Stimulated activated CD8-positive, alpha-beta memory T cell treated with anti-CD3 and anti-CD28 coated beads, Interleukin-7, amount 100 ng/mL, for 4 hours (primary cell): ENCODE data around the gene TOMM5.

Source experiments
- DNase-seq, 2 donors: peaks; one replicate each; pipeline ENCODE4 v3.0.0-alpha.2; 2020; ENCODE audit warnings: low read depth in 2 of 2

Gene TOMM5

DNA sequence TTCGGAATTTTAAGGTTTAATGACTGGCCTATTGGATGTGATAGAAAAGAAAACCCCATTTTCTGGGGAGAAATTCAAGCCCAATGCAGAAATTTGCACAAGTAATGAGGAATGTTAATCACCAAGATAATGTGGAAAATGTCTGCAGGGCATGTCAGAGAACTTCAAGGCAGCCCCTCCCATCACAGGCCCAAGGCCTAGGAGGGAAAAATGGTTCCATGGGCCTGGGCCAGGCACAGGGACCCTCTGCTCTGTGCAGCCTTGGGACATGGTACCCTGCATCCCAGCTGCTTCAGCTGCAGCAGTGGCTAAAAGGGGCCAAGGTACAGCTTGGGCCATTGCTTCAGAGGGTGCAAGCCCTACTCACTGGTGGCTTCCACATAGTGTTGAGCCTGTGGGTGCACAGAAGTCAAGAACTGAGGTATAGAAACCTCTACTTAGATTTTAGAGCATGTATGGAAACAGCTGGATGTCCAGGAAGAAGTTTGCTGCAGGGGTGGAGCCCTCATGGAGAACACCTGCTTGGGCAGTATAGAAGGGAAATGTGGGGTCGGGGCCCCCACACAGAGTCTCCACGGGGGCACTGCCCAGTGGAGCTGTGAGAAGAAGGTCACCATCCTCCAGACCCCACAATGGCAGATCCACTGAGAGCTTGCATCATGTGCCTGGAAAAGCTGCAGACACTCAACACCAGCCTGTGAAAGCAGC lies 28.4 kb downstream of the TOMM5 start:
- no peak for DNase-seq

DNA sequence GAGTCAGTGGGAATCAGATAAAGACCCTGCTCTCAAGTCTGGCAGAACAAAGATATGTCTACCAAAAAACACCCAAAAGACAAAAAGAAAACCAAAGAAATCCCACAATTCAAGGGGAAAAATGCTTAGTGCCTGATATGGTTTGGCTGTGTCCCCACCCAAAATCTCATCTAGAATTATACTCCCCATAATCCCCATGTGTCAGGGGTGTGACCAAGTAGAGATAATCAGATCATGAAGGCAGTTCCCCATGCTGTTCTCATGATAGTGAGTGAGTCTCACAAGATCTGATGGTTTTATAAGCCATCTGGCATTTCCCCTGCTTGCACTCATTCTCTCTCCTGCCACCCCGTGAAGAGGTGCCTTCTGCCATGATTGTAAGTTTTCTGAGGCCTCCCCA lies 29.6 kb downstream of the TOMM5 start:
- no peak for DNase-seq

DNA sequence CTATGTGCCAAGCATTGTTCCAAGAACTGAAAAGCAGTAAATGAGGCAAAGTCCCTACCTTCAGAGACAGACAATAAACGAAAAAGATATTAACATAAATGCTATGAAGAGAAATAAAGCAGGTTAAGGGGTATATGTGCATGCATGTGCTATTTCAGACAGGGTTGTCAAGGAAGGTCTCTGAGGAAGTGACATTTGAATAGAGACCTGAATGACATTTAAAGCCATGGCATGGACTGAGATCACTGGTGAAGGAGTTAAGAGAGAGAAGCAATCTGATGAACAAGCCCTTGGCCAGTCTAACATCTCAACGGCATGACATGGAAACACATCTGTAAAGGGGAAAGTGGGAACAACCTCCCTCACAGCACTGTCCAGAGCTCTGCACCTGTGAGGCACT lies 30.7 kb downstream of the TOMM5 start:
- no peak for DNase-seq

DNA sequence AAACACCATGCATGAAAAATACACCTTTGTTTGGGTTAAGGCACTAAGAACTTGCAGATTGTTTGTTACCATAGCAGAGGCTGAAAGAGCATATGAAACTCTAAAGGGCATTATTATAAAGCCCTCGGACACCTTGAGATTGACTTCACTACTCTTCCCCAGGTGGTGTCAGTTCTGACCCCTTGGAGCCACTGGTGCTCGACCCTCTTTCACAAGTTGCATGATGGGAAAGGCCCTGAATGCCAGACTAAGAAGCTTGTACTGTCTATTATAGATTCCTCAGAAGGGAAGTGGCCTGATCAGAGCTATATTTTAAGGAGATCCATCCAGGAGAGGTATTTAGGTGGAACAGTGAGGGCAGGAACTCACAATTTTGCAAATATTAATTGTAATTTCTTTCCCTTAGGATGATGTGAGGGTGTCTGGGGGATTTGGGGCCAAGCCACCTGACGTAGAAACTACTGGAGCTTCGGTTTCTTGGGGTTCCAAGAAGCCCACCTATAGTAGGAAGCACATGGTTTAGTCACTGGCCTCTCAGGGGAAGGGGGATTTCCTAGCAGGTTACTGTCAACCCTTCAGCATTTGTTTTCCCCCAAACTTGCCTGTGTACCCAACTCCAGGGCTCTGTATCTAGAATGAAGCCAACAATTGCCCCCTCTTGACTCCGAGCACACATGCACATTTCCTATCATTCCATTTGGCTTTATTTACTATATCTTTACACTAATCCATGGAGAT lies 32.4 kb downstream of the TOMM5 start:
- no peak for DNase-seq

DNA sequence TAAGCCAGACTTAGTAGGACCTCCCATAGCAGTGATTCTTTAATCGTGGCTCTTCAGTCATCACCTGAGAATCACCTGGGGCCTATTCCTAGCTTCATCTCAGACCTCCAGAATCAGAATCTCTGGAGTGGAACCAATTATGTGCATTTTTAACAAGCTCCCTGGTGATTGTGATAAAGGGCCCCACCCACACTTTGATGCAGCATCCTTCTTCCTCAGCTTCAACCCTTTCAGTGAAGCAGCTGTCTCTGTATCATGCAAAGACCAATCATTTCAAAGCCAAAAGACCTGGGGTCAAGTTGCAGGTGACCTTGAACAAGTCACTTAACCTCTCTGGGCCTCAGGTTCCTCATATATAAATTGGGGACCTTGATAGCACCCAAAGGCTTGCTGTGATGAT lies 33.3 kb downstream of the TOMM5 start:
- DNase-seq, result no peak

DNA sequence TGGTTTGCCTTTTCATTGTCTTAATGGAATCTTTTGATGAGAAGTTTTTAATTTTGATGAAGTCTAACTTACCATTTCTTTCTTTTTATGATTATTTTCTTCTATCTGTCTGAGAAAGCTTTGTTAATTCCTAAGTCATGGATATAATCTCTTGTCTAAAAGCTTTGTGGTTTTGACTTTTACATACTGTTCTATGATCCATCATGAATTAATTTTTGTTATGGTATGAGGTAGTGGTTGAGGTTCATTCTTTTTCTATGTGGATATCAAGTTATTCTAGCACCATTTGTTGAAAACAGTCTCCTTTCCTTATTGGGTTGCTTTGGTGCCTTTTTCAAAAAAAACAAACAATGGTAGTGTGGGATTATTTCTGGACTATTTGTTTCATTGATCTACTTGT lies 36.6 kb downstream of the TOMM5 start:
- no peak for DNase-seq

DNA sequence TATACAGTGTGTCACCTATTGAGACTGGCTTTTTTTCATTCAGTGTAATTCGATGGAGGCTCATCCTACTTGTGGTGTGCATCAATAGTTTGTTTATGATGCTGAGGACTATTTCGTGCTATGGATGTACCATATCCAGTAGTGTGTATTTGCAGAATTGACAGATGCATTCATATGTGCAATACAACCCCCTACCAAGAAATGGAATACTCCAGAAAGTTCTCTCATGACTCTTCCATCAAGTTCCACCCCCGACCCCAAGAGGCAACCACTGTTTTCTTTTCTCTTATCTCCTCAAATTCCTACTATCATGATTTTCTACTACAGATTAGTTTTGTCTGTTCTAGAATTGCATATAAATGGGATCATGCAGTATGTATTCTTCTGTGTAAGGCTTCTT lies 38.1 kb downstream of the TOMM5 start:
- DNase-seq, result no peak

DNA sequence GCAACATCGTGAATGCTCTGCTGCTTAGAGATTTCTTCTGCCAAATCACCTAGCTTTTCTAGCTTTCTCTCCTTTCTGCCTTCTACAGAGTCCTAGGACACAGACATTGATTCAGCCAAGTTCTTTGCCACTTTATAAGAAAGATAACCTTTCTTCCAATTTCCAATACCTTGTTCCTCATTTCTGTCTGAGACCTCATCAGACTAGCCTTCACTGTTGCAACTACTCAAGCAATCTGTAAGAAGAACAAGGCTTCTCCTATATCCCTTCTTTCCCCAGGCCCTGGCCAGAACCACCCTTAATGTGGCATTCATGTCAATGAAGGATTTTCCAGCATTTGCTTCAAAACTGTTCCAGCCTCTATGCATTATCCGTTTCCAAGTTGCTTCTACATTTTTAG lies 40.5 kb downstream of the TOMM5 start:
- no peak for DNase-seq

DNA sequence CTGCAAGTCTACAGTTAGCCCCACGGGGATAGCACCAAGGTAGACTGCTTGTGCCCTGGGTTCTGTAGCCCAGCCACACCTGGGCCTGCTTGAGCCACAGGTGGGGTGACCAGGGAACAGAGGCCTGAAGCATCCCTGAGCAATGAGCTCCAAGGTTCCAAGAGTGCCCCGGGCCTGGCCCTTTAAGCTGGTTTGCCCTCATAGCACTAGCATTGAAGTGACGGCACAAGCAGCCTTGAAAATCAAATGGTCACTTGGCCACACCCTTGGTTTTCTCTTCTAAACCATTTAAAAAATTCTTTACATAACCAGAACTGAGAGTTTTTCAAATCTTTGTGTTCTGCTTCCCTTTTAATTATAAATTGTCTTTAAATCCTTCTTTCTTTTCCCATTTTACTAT lies 40.9 kb downstream of the TOMM5 start:
- no peak for DNase-seq

DNA sequence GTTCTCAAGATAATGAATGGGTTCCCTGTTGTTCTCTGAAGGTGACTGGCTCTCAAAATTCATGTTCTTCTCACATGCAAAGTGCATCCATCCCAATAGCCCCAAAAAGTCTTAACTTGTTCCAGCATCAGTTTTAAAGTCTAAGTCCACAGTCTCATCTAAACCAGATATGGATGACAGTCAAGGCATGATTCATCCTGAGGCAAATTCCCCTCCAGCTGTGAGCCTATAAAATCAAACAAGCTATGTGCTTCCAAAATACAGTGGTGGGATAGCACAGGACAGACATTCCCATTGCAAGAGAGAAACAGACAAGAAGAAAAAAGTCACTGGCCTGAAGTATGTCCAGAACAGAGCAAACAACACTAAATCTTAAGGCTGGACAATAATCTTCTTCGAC lies 41.6 kb downstream of the TOMM5 start:
- no peak for DNase-seq

DNA sequence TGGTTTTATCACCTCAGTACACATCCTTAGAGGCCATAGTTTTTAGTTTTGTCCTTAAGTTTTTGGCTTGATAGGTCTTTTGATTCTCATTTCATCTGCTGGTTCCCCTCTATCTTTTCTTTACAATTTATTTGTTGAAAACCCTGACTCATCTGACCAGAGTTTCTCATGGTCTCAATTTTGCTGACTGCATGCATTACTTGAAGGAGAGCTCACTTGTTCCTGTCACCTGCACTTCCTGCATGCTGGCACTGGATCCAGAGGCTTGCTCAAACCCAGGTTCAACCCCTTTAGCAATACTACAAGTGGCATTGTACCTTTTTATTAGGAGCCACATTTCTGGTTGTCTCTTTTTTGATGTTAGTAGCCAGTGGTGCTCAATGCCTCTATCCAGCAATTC lies 42.9 kb downstream of the TOMM5 start:
- no peak for DNase-seq

DNA sequence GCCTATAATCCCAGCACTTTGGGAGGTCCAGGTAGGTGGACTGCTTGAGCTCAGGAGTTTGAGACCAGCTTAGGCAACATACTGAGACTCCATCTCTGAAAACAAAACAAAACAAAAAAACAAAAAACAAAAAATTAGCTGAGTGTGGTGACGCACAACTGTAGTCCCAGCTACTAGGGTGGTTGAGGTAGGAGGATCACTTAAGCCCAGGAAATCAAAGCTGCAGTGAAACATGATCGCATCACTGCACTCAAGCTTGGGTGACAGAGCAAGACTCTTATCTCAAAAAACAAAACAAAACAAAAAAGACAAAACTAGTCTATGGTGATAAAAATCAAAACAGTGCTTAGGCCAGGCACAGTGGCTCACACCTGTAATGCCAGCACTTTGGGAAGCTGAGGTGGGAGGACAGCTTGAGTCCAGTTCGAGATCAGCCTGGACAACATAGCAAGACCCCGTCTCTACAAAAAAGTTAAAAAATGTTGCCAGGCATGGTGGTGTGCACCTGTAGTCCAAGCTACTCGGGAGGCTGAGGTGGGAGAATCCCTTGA lies 45.0 kb downstream of the TOMM5 start:
- DNase-seq, result no peak

DNA sequence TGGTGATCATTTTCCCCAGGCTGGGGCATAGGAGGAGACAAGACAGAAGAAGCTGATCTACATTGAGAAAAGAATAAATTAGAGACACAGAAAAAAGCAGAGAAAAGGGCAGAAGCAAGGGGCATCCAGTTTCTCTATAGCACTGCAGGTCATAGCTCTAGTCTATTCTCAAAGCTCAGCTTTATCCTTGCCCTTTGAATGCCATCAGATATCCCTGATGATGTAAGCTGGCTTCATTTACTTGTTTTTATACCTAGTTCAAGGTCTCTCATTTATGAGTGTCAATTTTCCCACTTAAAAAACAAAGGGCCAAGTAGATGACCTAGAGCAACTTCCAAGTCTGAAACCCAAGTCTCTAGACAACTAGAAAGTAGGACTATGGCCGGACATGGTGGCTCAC lies 48.9 kb downstream of the TOMM5 start:
- DNase-seq, result no peak

DNA sequence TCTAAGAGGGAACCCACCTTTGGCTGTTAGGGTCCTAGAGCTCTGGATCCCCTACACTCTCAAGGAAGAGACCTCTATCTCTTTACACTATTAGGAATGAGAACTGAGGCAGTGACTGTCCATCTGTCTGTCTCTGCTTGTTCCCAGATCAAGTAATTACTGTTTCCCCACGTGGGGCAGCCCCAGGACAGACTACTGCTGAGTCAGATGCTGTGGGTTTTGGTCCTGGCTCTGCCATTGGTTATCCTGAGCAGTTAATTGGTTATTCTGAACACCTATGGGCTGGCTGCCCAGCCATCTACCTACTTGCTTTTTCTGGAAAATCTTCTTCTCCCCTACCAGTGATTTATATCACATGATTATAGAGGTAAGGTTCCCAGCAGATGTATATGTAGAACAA lies 49.5 kb downstream of the TOMM5 start:
- no peak for DNase-seq

DNA sequence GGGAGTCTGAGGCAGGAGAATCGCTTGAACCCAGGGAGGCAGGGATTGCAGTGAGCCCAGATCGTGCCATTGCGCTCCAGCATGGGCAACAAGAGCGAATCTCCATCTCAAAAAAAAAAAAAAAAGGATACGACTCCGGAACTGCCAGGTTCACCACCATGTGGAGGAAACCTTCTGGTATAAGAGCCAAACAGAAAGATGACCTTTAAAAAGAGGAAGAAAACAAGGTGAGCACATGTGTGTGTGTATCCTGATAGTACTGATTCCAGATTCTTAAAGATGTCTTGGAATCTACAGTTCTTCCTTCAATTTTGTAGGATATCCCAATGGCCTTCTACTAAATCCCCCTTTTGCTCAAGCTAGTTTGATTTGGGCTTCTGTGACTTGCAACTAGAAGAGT lies 49.9 kb downstream of the TOMM5 start:
- no peak for DNase-seq

DNA sequence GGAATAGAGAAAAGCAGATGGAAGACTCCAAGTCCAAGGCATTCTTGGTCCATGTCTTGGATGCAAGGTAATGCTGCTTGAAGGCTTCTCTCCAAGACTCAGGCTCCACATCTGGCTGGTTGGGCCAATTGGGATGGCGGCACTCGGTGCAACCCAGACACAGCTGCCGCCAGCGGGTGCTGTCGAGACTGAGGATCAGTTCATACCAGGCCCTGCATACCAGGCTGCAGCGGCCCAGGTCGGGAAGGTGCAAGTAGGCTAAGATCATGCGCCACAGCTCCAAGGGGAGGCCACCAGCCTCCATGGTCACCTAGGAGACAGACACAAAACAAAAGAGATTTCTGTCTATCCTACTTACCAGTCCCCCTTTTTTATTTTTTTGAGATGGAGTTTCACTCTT lies 50.9 kb downstream of the TOMM5 start:
- DNase-seq, result no peak

DNA sequence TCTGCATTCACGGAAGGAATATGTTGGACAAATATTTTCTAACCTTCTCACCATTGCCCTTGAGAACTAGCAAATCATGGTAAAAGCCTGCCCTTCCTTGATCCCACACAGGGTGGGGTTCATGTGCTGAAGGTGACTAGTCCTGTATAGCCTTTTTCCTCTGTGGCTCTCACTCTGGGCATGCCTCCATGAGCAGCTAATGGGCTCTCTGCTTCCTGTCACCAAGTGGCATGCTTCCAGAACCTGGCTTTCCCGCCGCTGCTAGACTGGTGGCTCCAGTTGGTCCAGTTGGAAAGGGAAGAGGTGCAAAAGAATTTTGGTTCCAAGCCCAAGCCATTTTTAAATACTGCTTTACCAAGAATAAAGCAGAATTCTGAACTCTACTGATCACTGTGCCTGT lies 51.8 kb downstream of the TOMM5 start:
- no peak for DNase-seq

DNA sequence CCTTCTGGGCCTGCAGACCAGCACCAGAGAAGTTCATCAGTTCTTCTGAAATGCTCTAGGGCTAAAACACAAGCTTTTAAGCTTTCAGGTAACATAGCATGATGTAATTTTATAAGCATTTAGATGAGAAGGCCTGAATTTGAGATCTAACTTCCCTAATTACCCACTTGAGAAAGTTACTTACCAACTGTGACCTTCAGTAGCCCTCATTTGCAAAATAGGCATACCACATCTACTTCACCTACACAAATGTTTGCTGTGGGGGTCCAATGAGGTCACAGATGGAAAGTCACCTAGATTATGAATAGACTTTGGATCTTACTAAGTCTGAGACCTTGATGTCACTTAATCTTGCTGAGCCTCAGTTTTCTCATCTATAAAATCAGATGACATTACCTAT lies 52.8 kb downstream of the TOMM5 start:
- DNase-seq, result no peak
